MM.1S (cell line): Measurements from ENCODE around the gene SH3RF3.

Source experiments
- DNase-seq: peaks from one replicate; pipeline ENCODE4 v3.0.0-alpha.2; 2015
- H2AFZ ChIP-seq: fragments of 300-600 bp; sonication (generic); 2 replicates; pipeline ENCODE4 v1.6.0; 2016; ENCODE audit warnings: antibody characterized with exemption, low read length
- H3F3A ChIP-seq: fragments of 300-600 bp; sonication (generic); 2 replicates; pipeline ENCODE4 v1.6.1; 2016; ENCODE audit warnings: mild to moderate bottlenecking, antibody characterized with exemption, low read length, moderate library complexity, mixed read lengths; ENCODE audit not compliant: insufficient read depth
- H3K27ac ChIP-seq: fragments of 300-600 bp; sonication (generic); 2 replicates; pipeline ENCODE4 v1.5.1; 2016; ENCODE audit warnings: mild to moderate bottlenecking, low read length
- H3K27me3 ChIP-seq: fragments of 300-600 bp; sonication (generic); replicated peaks from 2 replicates; pipeline ENCODE4 v1.6.0; 2016; ENCODE audit warnings: low read length; ENCODE audit not compliant: insufficient read depth
- H3K36me3 ChIP-seq: fragments of 300-600 bp; sonication (generic); replicated peaks from 2 replicates; pipeline ENCODE4 v1.6.1; 2016; ENCODE audit warnings: mild to moderate bottlenecking, low read length, mixed read lengths; ENCODE audit not compliant: insufficient read depth
- H3K4me1 ChIP-seq: fragments of 300-600 bp; sonication (generic); 2 replicates; pipeline ENCODE4 v1.6.1; 2016; ENCODE audit warnings: low read length, mixed read lengths
- H3K4me2 ChIP-seq: fragments of 300-600 bp; sonication (generic); 2 replicates; pipeline ENCODE4 v1.6.0; 2016; ENCODE audit warnings: low read depth, low read length
- H3K4me3 ChIP-seq: fragments of 300-600 bp; sonication (generic); 2 replicates; pipeline ENCODE4 v1.5.1; 2016; ENCODE audit warnings: low read length, mixed read lengths
- H3K79me2 ChIP-seq: fragments of 300-600 bp; sonication (generic); 2 replicates; pipeline ENCODE4 v1.6.1; 2016; ENCODE audit warnings: mixed run types, low read length, mixed read lengths
- H3K9ac ChIP-seq: fragments of 300-600 bp; sonication (generic); 2 replicates; pipeline ENCODE4 v1.6.1; 2016; ENCODE audit warnings: low read length, mixed read lengths
- H3K9me2 ChIP-seq: fragments of 300-600 bp; sonication (generic); replicated peaks from 2 replicates; pipeline ENCODE4 v1.6.1; 2016; ENCODE audit warnings: mild to moderate bottlenecking, low read length, mixed read lengths; ENCODE audit not compliant: insufficient read depth
- H3K9me3 ChIP-seq: fragments of 300-600 bp; sonication (generic); replicated peaks from 2 replicates; pipeline ENCODE4 v1.6.1; 2016; ENCODE audit warnings: mild to moderate bottlenecking, low read length, mixed read lengths; ENCODE audit not compliant: insufficient read depth
- H4K20me1 ChIP-seq: fragments of 300-600 bp; sonication (generic); 2 replicates; pipeline ENCODE4 v1.6.1; 2016; ENCODE audit warnings: mild to moderate bottlenecking, low read length, moderate library complexity, mixed read lengths; ENCODE audit not compliant: insufficient read depth
- CTCF ChIP-seq: fragments of 300-600 bp; sonication (generic); IDR thresholded peaks from 2 replicates; pipeline ENCODE4 v1.5.1; 2016; ENCODE audit warnings: antibody characterized with exemption, low read length, mixed read lengths
- EZH2 ChIP-seq: fragments of 300-600 bp; sonication (generic); optimal IDR thresholded peaks from 2 replicates; pipeline ENCODE3; 2017; ENCODE audit warnings: low read depth, mild to moderate bottlenecking, antibody characterized with exemption, low read length, mixed read lengths
- EZH2phosphoT487 ChIP-seq: fragments of 300-600 bp; sonication (generic); IDR thresholded peaks from 2 replicates; pipeline ENCODE4 v1.6.1; 2018; ENCODE audit warnings: antibody characterized with exemption, low read length

The SH3RF3 gene

GRCh38 chr2:109439390-109439786, 310.4 kb downstream of the SH3RF3 start:
- no peak overlapping the region for H2AFZ ChIP-seq
- DNase-seq: no peak
- H3K79me2 ChIP-seq: no peaks in the 10 kb centered on the region
- H3K36me3 ChIP-seq: no peaks in the 10 kb centered on the region; the same call in 1 of the 2 replicates
- H3K4me1 ChIP-seq: no peaks in the 10 kb centered on the region
- no peak overlapping the region for H3K9ac ChIP-seq
- no peaks in the 10 kb centered on the region for H3F3A ChIP-seq
- TF ChIP-seq CTCF (no peak), EZH2phosphoT487 (no peak), EZH2 (no peak)
- no peaks in the 10 kb centered on the region for H3K27me3 ChIP-seq
- no peak overlapping the region for H3K27ac ChIP-seq
- H3K9me2 ChIP-seq: no peaks in the 10 kb centered on the region
- no peak overlapping the region for H3K4me3 ChIP-seq
- no peaks in the 10 kb centered on the region for H4K20me1 ChIP-seq
- H3K4me2 ChIP-seq: no peak overlapping the region
- H3K9me3 ChIP-seq: no peaks in the 10 kb centered on the region

- H3F3A ChIP-seq: no peaks in the 10 kb centered on the region
- no peaks in the 10 kb centered on the region; the same call in 1 of the 2 replicates for H3K36me3 ChIP-seq
- H3K9me3 ChIP-seq: no peaks in the 10 kb centered on the region
- H4K20me1 ChIP-seq: no peaks in the 10 kb centered on the region
- no peak overlapping the region for H3K27ac ChIP-seq
- no peak overlapping the region for H3K4me2 ChIP-seq
- no peaks in the 10 kb centered on the region for H3K9me2 ChIP-seq
- H3K27me3 ChIP-seq: no peaks in the 10 kb centered on the region
- no peaks in the 10 kb centered on the region for H3K4me1 ChIP-seq
- no peak overlapping the region for H3K4me3 ChIP-seq
- no peak for TF ChIP-seq EZH2phosphoT487
- TF ChIP-seq EZH2: no peak
- no peak for TF ChIP-seq CTCF
- no peak overlapping the region for H3K9ac ChIP-seq
- no peak for DNase-seq
- no peak overlapping the region for H2AFZ ChIP-seq
- no peaks in the 10 kb centered on the region for H3K79me2 ChIP-seq
These were observed 311.0 kb downstream of the SH3RF3 start for GRCh38 chr2:109439986-109440385.

GRCh38 chr2:109440499-109441156, 311.6 kb downstream of the SH3RF3 start:
- no peak overlapping the region for H2AFZ ChIP-seq
- H3K4me2 ChIP-seq: no peak overlapping the region
- H3K9ac ChIP-seq: no peak overlapping the region
- TF ChIP-seq CTCF (no peak), EZH2phosphoT487 (no peak), EZH2 (no peak)
- H3K27me3 ChIP-seq: no peaks in the 10 kb centered on the region
- H3K36me3 ChIP-seq: no peaks in the 10 kb centered on the region; the same call in 1 of the 2 replicates
- no peak overlapping the region for H3K4me3 ChIP-seq
- H3K79me2 ChIP-seq: no peaks in the 10 kb centered on the region
- no peaks in the 10 kb centered on the region for H3F3A ChIP-seq
- H4K20me1 ChIP-seq: no peaks in the 10 kb centered on the region
- H3K9me2 ChIP-seq: no peaks in the 10 kb centered on the region
- no peaks in the 10 kb centered on the region for H3K9me3 ChIP-seq
- H3K27ac ChIP-seq: no peak overlapping the region
- H3K4me1 ChIP-seq: no peaks in the 10 kb centered on the region
- DNase-seq: no peak
